Activated CD8-positive, alpha-beta memory T cell treated with anti-CD3 and anti-CD28 coated beads, Interleukin-2, amount 50 U/mL, for 1 hour (primary cell): ENCODE data around the gene CD276.
"Not testable (repeated sequence)": the region's sequence is repeated elsewhere in the genome, so short reads cannot be mapped to it uniquely, and the experiment has no call there.

ENCODE experiments used
- DNase-seq: peaks from one replicate; pipeline ENCODE4 v3.0.0-alpha.2; 2020; ENCODE audit errors: extremely low read depth

The CD276 gene

DNA sequence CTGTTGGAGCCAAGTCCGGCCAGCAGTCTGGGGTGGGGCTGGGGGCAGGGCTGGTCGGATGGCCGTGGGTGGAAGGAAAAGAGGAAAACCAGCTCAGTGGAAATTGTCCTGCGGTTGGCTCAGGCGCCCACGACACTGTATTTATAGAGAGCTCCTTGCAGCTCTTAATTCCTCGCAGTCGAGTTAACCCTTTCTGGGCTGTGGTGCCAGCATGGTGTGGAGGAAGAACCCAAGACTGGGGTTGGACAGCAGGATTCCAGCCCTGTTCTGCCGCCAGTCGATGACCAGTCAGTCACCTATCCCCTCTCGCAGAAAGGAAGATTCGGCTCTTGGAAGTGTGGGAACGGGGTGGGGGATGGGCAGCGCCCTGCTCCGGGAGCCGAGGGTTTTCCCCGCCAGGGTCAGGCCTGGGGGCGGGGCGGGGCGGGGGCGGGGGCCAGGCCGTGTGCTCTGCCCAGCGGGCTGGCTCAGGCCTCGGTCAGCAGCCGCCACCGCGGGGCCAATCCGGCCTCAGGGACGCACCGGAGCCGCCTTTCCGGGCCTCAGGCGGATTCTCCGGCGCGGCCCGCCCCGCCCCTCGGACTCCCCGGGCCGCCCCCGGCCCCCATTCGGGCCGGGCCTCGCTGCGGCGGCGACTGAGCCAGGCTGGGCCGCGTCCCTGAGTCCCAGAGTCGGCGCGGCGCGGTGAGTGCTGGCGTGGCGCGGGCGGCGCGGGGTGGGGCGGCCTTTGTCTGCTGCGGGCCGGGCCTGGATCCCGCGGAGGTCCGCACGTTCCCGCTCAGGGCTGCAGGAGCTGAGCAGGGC lies at the start of gene CD276:
Gene CD276 (plus strand): TSS at position 607 of the 804 bp plus-strand sequence. CDS start 15,257 bp downstream, outside the sequence.
- no peak for DNase-seq

DNA sequence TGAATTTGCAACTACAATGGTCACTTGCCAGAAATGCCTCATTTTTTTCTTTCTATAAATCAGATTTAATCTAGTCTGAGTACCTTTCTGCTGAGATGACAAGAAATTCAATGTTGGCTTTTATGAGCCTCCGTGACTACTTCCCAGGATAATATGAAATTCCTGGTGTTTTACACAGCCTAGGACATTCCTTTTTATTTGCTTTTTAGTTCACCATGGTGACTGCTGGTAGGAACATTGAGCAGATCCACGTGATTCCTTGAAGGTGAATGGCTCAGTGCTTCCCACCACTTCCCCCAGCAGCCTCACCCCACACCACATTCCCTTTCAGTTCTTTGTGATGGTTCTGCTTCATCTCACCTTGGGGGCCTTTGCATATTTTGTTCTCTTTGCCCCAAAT lies 46.7 kb upstream of the CD276 start:
- DNase-seq, result no peak

DNA sequence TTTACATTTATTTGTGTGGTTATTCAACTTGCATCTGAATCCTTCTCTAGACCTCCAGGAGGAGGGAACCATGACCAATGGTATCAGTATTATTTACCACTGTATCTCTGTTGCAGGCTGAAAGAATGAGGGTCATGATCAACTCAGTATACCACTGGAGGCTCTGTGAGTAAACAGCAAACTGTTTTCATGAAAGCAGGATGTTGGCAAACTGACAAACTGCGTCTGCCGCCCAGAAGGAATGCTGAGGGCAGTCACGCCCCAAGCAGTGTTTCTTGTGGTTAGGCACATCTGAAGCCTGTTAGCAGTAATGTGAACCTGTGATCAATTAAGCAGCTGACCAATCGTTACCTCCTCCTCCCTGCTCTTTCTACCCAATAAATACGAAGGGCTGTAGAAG lies 44.7 kb upstream of the CD276 start:
- not testable (repeated sequence) for DNase-seq

DNA sequence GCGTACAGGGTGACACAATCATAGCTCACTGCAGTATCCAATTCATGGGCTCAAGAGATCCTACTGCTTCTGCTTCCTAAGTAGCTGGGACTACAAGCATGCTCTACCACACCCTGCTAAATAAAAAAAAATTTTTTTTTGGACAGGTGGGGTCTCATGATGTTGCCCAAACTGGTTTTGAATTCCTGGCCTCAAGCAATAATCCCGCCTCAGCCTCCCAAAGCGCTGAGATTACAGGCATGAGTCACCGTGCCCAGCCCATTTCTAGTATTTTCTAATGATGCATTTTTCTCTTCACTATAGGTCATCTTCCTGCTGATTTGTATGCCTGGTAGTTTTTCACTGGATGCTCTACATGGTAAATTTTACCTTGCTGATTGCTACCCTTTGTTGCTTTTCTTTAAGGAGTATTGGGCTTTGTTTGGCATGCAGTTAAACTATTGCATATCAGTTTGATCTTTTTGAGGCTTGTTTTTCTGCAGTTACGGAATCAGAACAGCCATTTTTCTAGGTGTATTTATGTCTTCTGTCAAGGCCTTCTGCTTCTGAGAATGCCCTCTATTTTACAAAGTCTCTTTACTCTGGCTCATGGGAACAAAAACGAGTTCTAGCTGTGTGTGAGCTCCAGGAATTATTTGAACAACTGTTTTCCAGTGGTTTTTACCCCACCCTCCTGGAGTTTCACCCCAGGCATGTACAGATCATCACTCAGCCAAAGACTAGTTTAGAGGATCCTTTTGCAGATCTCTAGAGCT lies 36.7 kb upstream of the CD276 start:
- no peak for DNase-seq

DNA sequence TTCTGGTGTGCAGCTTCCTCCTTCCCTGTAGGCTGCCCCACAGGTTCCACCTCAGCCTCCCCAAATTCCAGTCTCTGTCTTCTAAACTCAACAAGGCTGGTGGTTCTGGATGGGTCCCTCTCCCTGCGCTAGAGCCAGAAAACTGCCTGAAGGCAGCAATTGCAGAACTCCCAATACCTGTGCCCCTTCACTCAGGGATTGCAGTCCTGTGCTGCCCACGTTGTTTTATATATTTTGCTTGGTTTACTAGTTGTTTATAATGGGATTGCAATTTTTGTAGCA lies 36.2 kb upstream of the CD276 start:
- DNase-seq, result no peak

DNA sequence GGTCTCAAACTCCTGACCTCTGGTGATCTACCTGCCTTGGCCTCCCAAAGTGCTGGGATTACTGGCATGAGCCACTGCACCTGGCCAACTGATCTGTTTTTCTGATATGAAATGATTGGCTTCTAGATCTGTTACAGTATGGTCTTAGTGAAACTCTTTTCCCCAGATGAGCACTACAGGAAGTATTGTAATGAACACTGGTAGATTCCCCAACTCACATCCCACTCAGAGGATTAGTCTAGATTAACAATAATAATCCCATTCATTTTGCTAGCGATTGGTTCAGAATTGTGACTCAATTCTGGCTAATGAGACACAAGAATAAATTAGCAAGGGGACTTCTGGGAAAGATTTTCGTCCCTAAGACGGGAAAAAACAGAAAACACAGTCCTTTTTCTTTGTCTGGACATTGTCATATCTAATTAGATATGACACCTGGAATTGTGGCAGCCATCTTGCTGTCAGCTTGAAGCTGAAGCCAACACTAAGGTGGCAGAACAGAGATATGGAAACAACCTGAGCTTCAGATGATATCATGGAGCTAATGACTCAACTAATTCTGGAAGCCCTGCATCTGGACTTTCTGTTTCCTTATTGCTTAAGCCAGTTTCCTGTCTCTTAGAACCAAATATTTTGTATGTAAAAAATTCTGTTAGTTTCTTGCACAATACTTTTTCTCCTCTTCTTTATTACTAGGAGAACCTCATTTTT lies 33.6 kb upstream of the CD276 start:
- DNase-seq, result no peak

DNA sequence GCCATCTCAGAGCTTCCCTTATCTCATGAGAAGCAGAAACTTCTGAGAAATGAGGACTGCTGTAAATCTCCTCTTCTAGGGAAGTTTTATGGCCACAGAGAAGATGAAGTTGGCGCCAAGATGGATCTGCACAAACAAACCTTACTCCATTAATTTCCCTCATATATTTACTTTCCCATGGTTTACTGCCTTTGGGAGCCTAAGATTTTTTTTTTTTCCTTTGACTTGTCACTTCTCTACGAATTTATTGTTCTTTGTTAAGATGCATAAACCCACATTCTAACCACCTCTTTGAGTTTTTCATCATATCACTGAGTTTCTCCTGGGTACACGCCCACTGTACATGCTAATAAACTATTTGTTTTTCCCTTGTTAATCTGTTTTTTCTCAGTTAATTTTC lies 29.5 kb upstream of the CD276 start:
- no peak for DNase-seq

DNA sequence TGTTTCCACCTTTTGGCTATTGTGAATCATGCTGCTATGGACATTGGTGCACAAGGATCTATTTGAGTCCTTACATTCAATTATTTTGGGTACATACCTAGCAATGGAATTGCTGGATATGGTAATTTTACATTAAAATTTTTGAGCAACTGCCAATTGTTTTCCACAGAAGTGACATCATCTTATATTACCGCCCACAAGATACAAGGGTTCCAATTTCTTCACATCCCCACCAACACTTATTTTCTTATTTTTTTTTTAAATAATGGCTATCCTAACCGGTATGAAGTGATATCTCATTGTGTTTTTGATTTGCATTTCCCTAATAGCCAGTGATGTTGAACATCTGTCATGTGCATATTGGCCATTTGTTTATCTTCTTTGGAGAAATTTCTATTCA lies 28.5 kb upstream of the CD276 start:
- no peak for DNase-seq

DNA sequence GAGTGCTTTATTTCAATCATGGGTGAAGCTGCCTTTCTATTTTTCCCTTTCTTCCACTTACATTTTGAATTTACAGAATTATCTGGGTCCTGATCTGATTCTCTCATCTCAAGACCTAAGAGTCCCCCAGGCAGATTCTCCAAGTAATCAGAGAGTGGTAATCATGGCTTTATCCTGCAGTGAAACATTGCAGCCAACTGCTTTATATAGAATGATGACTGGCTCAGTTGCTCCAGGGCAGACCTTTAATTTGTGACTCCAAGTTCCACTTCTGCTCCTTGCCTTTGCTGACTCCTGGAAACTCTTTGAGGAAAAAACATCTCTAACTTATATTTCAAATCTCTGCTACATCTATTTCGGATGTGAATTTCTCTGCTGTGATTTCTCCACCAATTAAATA lies 25.5 kb upstream of the CD276 start:
- no peak for DNase-seq

DNA sequence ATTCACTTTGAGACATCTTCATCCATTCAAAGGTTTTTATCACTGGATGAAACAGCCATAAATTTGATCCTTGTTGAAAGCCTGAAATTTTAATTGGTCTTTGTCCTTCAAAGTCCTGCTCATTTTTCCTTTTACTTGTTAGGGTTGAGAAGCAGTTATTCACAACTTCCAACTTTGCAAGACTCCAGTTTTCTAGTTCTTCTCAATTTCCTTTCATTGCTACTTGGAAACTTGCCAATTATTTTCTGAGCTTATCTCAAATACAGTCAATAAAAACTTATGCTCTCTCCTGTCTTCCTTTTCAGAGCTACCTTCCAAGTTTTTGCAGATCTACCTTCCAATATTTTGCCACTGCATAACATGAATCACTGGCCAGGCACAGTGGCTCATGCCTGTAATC lies 23.7 kb upstream of the CD276 start:
- DNase-seq, result no peak

DNA sequence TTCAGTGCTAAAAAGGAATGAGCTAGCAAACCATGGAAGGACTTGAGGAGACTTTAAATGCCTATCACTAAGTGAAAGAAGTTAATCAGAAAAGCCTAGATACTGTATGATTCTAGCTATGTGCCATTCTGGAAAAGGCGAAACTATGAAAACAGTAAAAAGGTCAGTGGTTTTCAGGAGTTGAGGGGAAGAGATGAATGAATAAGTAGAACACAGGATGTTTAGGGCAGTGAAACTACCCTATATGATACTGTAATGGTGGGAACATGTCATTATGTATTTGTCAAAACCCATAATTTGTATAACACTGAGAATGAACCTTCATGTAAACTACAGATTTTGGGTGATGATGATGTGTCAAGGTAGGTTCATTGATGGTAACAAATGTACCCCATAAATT lies 9.6 kb upstream of the CD276 start:
- DNase-seq, result no peak

DNA sequence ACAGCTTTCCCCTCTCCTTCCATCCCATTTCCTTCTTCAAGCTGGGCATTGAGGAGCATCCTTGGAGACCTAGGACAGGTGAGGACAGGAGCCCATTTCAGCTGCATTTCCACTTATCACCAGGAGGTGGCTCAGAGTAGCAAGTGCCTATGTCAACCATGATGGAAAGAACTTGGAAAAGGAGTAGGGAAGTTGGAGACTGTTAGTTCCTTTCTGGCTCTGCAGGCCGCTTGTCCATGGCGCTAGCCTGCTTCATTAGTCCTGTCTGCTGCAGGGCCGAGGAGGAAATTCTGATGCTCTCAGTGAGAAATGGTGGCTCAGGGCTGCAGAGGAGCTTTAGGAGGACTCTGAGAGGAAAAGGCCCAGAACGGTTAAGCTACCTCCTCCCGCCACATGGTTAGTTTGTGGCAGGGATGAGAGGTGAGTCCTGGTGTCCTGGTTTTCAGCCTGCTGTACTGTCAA lies 7.0 kb upstream of the CD276 start:
- DNase-seq, result no peak

DNA sequence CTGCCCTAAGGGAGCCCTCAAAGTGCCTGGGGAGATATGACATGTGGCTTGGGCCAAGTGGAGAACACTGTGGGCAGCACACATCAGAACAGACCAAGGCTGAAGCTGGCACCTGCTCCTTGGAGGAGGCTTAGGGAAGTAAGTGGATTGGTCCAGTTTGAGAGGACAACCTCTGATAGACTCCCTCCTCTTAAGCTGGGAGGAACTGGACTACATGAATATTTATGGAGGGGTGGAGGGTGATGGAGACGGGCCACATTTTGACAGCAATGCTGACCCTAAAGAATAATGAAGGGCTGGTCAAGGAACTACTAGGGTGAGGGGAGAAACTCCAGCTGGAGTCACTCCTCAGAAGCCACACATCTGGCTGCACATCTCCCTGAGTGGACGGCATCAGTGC lies 6.5 kb upstream of the CD276 start:
- no peak for DNase-seq

DNA sequence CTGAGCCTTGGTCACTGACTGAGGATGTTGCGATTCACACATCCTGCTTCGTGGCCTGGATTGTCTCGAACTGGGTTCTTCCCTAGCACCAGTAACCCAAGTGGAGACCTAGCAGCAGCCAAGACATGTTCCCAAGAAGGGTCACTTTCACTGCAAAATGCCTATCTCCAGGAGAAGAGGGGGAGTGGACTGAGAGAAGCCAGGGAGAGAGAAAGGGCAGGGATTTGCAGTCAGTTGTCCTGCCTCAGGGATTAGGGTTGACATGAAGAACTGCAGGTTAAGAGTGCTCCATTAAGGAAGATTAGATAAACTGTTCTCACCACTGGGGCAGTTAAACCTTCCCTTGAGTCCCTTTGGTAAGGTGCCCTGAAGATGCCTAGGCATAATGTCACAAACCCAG lies 5.7 kb upstream of the CD276 start:
- DNase-seq, result no peak

DNA sequence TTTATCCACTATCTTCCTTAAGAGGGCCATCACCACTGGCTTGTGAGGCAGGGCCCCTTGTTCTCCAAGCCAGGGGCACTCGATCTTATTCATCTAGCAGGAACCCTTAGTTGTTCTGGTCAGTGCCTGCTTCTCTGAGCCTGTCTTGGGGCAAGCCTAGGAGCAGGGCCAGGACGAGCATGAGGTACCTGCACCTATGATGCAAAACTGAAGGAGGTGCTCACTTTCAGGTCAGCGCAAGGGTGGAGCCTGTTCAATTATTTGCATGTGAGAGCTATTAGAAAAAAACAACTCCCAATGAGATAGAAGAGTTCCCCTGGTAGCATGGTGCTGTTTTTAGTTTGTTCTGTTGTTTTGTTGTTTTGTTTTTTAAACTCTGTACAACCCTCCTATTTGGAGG lies 5.0 kb upstream of the CD276 start:
- no peak for DNase-seq

DNA sequence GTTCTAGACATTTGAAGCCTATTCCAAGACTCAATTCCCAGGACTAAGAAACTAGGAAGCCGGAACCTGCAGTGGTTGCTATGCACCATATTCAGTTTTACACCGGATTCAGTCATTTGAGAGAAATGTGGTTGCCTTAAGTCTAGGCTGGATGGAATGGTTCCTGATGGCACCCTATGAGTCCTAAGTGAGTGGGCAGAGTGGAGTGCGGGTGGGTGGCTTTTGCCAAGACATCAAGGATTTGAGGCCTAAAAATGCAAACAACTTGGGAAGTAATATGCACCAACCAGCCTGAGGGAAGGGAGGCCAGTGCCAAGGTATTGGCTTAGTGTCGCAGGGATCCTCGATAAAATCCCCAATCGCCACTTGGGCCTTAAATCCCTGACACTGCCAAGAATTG lies 4.2 kb upstream of the CD276 start:
- DNase-seq, result no peak

DNA sequence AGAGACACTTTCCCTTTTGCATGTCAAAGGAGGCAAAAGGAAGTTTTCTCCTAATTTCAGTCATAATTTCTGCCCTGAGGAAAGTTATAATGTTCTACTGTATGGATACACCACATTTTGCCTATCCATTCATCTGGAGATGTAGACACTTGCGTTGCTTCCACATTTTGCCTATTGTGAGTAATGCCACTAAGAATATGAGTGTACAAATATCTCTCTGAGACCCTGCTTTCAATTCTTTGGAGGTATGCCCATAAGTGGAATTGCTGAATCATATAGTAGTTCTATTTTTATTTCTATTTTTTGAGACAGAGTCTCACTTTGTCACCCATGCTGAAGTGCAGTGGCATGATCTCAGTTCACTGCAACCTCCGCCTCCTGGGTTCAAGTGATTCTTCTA lies 3.6 kb upstream of the CD276 start:
- DNase-seq, result no peak

DNA sequence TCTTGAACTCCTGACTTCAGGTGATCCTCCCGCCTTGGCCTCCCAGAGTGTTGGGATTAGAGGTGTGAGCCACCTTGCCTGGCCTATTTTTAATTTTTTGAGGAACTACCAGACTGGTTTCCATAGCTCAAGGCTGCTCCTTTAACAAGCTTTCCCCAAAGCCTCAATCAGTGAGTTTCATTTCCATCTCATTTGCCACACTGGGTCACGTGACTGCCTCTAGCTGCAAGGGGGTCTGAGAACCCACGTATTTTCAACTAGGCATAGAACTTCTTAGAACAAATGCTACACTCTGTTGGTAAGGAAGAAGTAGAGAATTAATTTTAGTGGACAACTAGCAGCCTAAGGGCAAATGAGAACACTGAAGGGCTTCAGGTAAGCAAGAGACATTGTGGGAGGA lies 3.1 kb upstream of the CD276 start:
- no peak for DNase-seq

DNA sequence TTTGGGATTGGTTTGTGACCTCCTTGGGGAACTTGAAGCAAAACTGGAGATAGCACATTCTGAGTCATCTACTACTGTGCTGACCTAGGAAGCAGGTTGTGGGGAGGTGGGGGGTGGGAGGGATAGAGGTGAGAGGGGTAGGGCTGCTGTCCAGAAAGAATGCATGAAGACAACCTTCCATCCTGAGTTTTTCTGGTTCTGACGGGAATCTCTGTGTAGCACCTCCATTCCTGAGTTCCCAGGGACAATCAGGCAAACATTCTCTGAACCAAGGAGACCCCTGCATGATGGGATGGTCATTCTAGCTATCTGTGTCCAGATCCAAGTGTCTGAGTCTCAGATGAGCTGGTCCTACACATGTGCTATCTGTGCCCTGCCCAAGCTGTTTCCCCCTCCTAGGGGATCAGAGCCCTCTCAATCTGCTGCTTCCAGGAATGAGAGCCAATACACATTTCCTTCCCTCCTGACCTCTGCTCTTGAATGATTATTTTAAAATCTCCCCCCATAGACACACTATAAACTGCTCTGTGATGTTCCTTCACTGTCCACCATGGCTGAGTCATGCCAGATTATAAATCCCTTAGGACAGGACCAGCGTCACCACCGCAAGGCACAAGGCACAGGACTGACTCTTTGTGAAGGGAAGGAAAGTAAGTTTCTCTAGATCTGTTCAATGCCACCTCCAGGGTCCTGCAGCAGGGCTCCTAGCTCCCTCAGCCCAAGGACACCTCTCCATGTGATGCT lies 2.2 kb upstream of the CD276 start:
- DNase-seq, result no peak

DNA sequence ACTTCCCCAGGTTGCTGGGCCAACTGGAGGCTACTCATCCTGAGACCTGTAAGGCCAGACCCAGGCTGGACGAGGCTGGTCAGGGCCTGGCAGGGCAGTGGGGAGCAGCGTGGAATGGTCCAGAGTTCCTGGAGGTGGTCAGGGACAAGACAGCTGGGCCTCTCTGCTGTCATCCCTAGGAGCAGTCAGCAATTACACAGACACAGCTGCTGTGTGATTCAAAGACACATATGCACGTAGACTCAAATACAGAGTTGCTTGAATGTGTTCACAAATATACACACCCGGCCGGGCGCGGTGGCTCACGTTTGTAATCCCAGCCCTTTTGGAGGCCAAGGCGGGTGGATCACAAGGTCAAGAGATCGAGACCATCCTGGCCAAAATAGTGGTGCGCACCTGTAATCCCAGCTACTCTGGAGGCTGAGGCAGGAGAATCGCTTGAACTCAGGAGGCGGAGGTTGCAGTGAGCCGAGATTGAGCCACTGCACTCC lies 1.5 kb upstream of the CD276 start:
- DNase-seq, result no peak

DNA sequence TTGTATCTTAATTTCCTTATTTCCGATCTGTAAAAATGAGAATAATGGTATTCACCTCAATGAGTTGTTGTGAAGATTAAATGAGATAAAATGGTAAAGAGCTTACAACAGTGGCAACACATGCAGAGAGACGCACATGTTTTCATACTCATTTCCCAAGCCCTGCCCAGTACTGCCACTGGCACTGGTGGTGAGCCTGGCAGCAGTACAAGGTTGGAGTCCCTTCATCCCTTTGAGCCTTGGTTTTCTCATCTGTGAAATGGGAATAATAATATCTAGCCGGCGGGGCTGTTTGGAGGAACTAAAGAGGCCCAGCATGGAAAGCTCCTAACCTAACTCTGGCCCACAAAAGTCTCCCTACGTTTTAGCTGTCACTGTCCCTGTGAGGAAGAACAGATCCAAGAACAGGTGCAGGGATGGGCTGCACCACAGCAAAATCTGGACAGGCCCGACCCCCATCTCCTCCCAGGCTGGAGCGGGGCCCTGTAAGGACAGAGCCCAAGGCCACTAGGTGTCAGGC lies 866 bp upstream of the CD276 start:
- DNase-seq, result no peak
